PC-9 (cell line): ENCODE results near the gene SCG2. TPM values are rescaled to one million over a fixed set of nuclear protein-coding genes. Genes with fewer than 3 reads are reported as not detected.

ENCODE experiments used
- BruUV-seq: library from RNA; stranded (reverse); fragments of 400-500 nt; replicated peaks from 2 replicates; lab custom pipeline; 2021; lab: Mats Ljungman, UMichigan
- CTCF ChIA-PET: fragments of 300-600 bp; sonication (Branson Sonifier 250); formaldehyde crosslinking; loops from one replicate; lab custom pipeline; 2022; ENCODE audit warnings: antibody characterized with exemption; lab: Charles Lee
- POLR2A ChIA-PET: fragments of 300-600 bp; sonication (Branson Sonifier 250); formaldehyde crosslinking; loops from one replicate; lab custom pipeline; 2022; ENCODE audit warnings: antibody characterized with exemption; ENCODE audit not compliant: unreplicated experiment; lab: Charles Lee
- DNase-seq, 2 experiments: peaks; one replicate each; pipeline versions ENCODE4 v3.0.0 to v3.0.0-alpha.2; 2015 to 2022; ENCODE audit warnings: mixed read lengths in 1 of 2
- H2AFZ ChIP-seq: fragments of 200-600 bp; sonication (generic); 2 replicates; pipeline ENCODE4 v1.8.1; 2017; ENCODE audit warnings: antibody characterized with exemption
- H3F3A ChIP-seq: fragments of 200-600 bp; sonication (generic); 2 replicates; pipeline ENCODE4 v1.8.1; 2017; ENCODE audit warnings: antibody characterized with exemption, mild to moderate bottlenecking, low read depth; ENCODE audit not compliant: insufficient read depth
- H3K27ac ChIP-seq: fragments of 200-600 bp; sonication (generic); 2 replicates; pipeline ENCODE4 v1.6.1; 2016; ENCODE audit warnings: mixed run types
- H3K27me3 ChIP-seq: fragments of 200-600 bp; sonication (generic); 2 replicates; pipeline ENCODE4 v1.6.1; 2016; ENCODE audit warnings: low read depth, mixed run types; ENCODE audit not compliant: insufficient read depth
- H3K36me3 ChIP-seq: fragments of 200-600 bp; sonication (generic); 2 replicates; pipeline ENCODE4 v1.6.1; 2016; ENCODE audit warnings: low read depth, mixed run types
- H3K4me1 ChIP-seq: fragments of 200-600 bp; sonication (generic); replicated peaks from 2 replicates; pipeline ENCODE4 v1.6.1; 2016; ENCODE audit warnings: mixed run types; ENCODE audit not compliant: insufficient read depth
- H3K4me2 ChIP-seq: fragments of 200-600 bp; sonication (generic); 2 replicates; pipeline ENCODE4 v1.6.1; 2017; ENCODE audit warnings: mixed run types
- H3K4me3 ChIP-seq: fragments of 200-600 bp; sonication (generic); 2 replicates; pipeline ENCODE4 v1.6.1; 2016; ENCODE audit warnings: mixed run types
- H3K79me2 ChIP-seq: fragments of 200-600 bp; sonication (generic); 2 replicates; pipeline ENCODE4 v1.6.1; 2017; ENCODE audit warnings: low read depth, mixed run types
- H3K9me2 ChIP-seq: fragments of 200-600 bp; sonication (generic); 2 replicates; pipeline ENCODE4 v1.8.1; 2017; ENCODE audit warnings: mild to moderate bottlenecking; ENCODE audit not compliant: insufficient read depth
- H3K9me3 ChIP-seq: fragments of 200-600 bp; sonication (generic); 2 replicates; pipeline ENCODE4 v1.8.1; 2016; ENCODE audit warnings: low read depth; ENCODE audit not compliant: insufficient read depth
- H4K20me1 ChIP-seq: fragments of 200-600 bp; sonication (generic); 2 replicates; pipeline ENCODE4 v1.8.1; 2017; ENCODE audit not compliant: insufficient read depth
- EZH2 ChIP-seq: fragments of 200-600 bp; sonication (generic); IDR thresholded peaks from 2 replicates; pipeline ENCODE4 v1.8.0; 2017; ENCODE audit warnings: antibody characterized with exemption, low read depth
- intact Hi-C: fragments of 100-400 bp; cut with micrococcal nuclease; formaldehyde crosslinking; loops from one replicate; pipeline ENCODE4 v1.10.0; 2022; ENCODE audit not compliant: unreplicated experiment
- total RNA-seq: library from RNA; stranded (reverse); gene quantifications from 2 replicates; pipeline ENCODE4 v1.2.3, GENCODE V29; 2021
- TF ChIP-seq, protein P1 (sequence below): fragments of 200-600 bp; sonication (generic); conservative IDR thresholded peaks from 2 replicates; pipeline ENCODE4 v1.6.1; 2017; ENCODE audit warnings: mixed run types, antibody characterized with exemption, mild to moderate bottlenecking, moderate library complexity

Gene SCG2
- total RNA-seq, 1 experiment from 2014 or later: 0.81 TPM

DNA sequence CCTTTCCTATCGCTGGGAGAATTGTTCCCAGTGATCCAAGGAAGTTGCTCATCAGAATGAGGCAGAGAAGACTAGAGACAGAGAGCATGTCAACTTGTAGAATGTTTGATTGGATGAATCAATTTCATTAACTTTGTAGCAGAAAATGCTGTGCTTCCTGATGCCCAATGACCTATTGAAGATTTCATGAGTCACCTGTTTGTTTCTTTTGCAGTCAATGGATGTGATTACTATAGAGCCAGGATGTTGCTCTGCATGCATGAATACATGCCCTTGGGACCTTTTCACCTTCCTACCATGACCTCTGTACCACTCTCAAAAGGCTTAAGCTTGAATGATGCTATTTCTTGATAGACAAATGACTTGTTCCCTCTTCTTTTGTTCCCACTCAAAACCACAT is 23.3 kb downstream of the SCG2 start:
- TF ChIP-seq, protein P1, sequence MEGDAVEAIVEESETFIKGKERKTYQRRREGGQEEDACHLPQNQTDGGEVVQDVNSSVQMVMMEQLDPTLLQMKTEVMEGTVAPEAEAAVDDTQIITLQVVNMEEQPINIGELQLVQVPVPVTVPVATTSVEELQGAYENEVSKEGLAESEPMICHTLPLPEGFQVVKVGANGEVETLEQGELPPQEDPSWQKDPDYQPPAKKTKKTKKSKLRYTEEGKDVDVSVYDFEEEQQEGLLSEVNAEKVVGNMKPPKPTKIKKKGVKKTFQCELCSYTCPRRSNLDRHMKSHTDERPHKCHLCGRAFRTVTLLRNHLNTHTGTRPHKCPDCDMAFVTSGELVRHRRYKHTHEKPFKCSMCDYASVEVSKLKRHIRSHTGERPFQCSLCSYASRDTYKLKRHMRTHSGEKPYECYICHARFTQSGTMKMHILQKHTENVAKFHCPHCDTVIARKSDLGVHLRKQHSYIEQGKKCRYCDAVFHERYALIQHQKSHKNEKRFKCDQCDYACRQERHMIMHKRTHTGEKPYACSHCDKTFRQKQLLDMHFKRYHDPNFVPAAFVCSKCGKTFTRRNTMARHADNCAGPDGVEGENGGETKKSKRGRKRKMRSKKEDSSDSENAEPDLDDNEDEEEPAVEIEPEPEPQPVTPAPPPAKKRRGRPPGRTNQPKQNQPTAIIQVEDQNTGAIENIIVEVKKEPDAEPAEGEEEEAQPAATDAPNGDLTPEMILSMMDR: no peak
- TF ChIP-seq EZH2: no peak
- Histone ChIP-seq H3K27me3 (no peaks in the 10 kb centered on the region), H2AFZ (no peak overlapping the region), H3F3A (peaks cover 8% of the 10 kb centered on the region; the same call in 1 of the 2 replicates), H3K27ac (no peak overlapping the region), H3K9me3 (no peaks in the 10 kb centered on the region), H3K4me3 (no peak overlapping the region), H3K79me2 (no peaks in the 10 kb centered on the region), H3K36me3 (0 out of 2 replicates have a peak, but pooled peaks cover 3% of the 10 kb centered on the region), H3K4me2 (no peak overlapping the region), H3K9me2 (no peaks in the 10 kb centered on the region), H4K20me1 (no peaks in the 10 kb centered on the region), H3K4me1 (peaks cover 8% of the 10 kb centered on the region; the same call in 1 of the 2 replicates)
- peak in 1 of 2 experiments; percentile 42 for DNase-seq
- BruUV-seq: no TSS peak
- ChIA-PET POLR2A (interaction anchor here (0.6 kb wide), 1 partner anchor 63 kb away, joined by 3 read pairs; no protein-coding TSS in a partner anchor), CTCF (no interaction called here)
- intact Hi-C loops: no loop called here

DNA sequence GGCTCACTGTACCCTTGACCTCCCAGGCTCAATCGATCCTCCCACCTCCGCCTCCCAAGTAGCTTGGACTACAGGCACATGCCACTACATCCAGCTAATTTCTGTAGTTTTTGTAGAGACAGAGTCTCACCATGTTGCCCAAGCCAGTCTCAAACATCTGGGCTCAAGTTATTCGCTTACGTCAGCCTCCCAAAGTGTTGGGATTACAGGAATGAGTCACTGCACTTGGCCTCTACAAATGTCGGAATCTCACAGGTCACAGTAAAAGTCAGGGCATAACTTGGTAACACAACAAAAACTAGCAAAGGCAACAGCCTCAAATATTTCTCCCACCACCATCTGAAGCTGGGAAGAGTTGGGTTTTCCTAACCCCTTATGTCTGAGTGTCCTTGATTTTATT is 25.3 kb downstream of the SCG2 start:
- CTCF ChIA-PET: interaction anchor here (0.6 kb wide), 1 partner anchor 27 kb away, joined by 3 read pairs; no protein-coding TSS in a partner anchor
- DNase-seq: peak; percentile 38 to 41
- Histone ChIP-seq H3K9me3 (no peaks in the 10 kb centered on the region), H2AFZ (no peak overlapping the region), H3K79me2 (no peaks in the 10 kb centered on the region), H3F3A (peaks cover 8% of the 10 kb centered on the region; the same call in 1 of the 2 replicates), H3K4me2 (no peak overlapping the region), H4K20me1 (no peaks in the 10 kb centered on the region), H3K27me3 (no peaks in the 10 kb centered on the region), H3K36me3 (0 out of 2 replicates have a peak, but pooled peaks cover 3% of the 10 kb centered on the region), H3K9me2 (no peaks in the 10 kb centered on the region), H3K27ac (no peak overlapping the region), H3K4me1 (peaks cover 8% of the 10 kb centered on the region; the same call in 1 of the 2 replicates), H3K4me3 (no peak overlapping the region)
- POLR2A ChIA-PET: interaction anchor here (0.6 kb wide), 1 partner anchor 158 kb away, joined by 4 read pairs; no protein-coding TSS in a partner anchor
- TF ChIP-seq EZH2: no peak
- TF ChIP-seq, protein P1: no peak
- intact Hi-C loops: no loop called here
- no TSS peak for BruUV-seq

DNA sequence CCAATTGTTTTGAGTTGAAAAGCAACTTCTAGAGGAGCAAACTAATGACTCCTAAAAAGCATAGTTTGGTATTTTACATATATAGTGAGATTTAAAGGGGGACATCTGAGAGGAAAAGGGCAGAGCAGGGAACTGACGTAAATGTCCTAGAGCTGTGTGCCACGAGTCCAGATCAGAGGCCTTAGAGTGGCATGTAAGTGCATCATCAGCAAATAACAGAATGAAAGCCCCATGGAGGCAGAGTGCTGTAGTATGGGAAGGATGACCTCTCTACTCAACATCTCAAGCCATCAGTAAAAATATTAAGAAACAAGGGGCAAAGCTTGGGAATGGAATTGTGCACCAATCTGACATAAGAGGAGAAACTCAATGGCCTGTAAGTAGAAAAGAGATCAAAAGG is 31.4 kb downstream of the SCG2 start:
- H3K79me2 ChIP-seq: no peaks in the 10 kb centered on the region
- ChIA-PET CTCF (no interaction called here), POLR2A (no interaction called here)
- no peak for TF ChIP-seq EZH2
- TF ChIP-seq, protein P1: no peak
- no peak overlapping the region for H3K4me2 ChIP-seq
- intact Hi-C loops: no loop called here
- no peaks in the 10 kb centered on the region; the same call in 1 of the 2 replicates for H3K9me2 ChIP-seq
- H4K20me1 ChIP-seq: no peaks in the 10 kb centered on the region
- no peaks in the 10 kb centered on the region for H3K4me1 ChIP-seq
- H3F3A ChIP-seq: no peaks in the 10 kb centered on the region
- H3K27ac ChIP-seq: no peak overlapping the region
- no peak for DNase-seq
- BruUV-seq: no TSS peak
- no peak overlapping the region for H3K4me3 ChIP-seq
- no peaks in the 10 kb centered on the region for H3K36me3 ChIP-seq
- no peaks in the 10 kb centered on the region for H3K27me3 ChIP-seq
- no peaks in the 10 kb centered on the region for H3K9me3 ChIP-seq
- no peak overlapping the region for H2AFZ ChIP-seq
